ENCODE measurements around the gene HOXB8.
A peak's percentile ranks its signal among the peaks of the same experiment; 100 is the strongest.

Gene HOXB8

GRCh38 chr17:48624544-48625494 is 9.7 kb upstream of the HOXB8 start:
- no peak for DNase-seq (ENCODE audit: low read depth in 3 of 3)

- no peak for DNase-seq (ENCODE audit: low read depth in 3 of 3)
These were observed 9.0 kb upstream of the HOXB8 start for GRCh38 chr17:48624118-48624517.

- DNase-seq (ENCODE audit: low read depth in 3 of 3) = no peak
These were observed 8.5 kb upstream of the HOXB8 start for GRCh38 chr17:48623583-48623982.

GRCh38 chr17:48622857-48623256 is 7.8 kb upstream of the HOXB8 start:
- no peak for DNase-seq (ENCODE audit: low read depth in 3 of 3)

GRCh38 chr17:48621410-48622392 is 6.6 kb upstream of the HOXB8 start:
- no peak for DNase-seq (ENCODE audit: low read depth in 3 of 3)

- no peak for DNase-seq (ENCODE audit: low read depth in 3 of 3)
These were observed 5.5 kb upstream of the HOXB8 start for GRCh38 chr17:48620461-48621139.

GRCh38 chr17:48619826-48620449 is 4.8 kb upstream of the HOXB8 start:
- no peak for DNase-seq (ENCODE audit: low read depth in 3 of 3)

- DNase-seq (ENCODE audit: low read depth in 3 of 3) = peak; percentile 67 to 80 (median 73)
These were observed 3.3 kb upstream of the HOXB8 start for GRCh38 chr17:48618256-48618896.

GRCh38 chr17:48617471-48618255 is 2.6 kb upstream of the HOXB8 start:
- DNase-seq (ENCODE audit: low read depth in 3 of 3) = no peak

GRCh38 chr17:48616717-48617470 is 1.8 kb upstream of the HOXB8 start:
- no peak for DNase-seq (ENCODE audit: low read depth in 3 of 3)

GRCh38 chr17:48615963-48616716 is 1.0 kb upstream of the HOXB8 start:
- no peak for DNase-seq (ENCODE audit: low read depth in 3 of 3)

- no peak for DNase-seq (ENCODE audit: low read depth in 3 of 3)
These were observed 1.0 kb downstream of the HOXB8 start for GRCh38 chr17:48613862-48614694.

- DNase-seq (ENCODE audit: low read depth in 3 of 3) = peak in 1 of 3 experiments; percentile 44
These were observed 2.0 kb downstream of the HOXB8 start for GRCh38 chr17:48612854-48613691.

GRCh38 chr17:48612456-48612853 is 2.6 kb downstream of the HOXB8 start:
- no peak for DNase-seq (ENCODE audit: low read depth in 3 of 3)

- no peak for DNase-seq (ENCODE audit: low read depth in 3 of 3)
These were observed 3.2 kb downstream of the HOXB8 start for GRCh38 chr17:48611681-48612455.

GRCh38 chr17:48611213-48611612 is 3.9 kb downstream of the HOXB8 start:
- no peak for DNase-seq (ENCODE audit: low read depth in 3 of 3)

Data from stimulated activated CD4-positive, alpha-beta T cell treated with anti-CD3 and anti-CD28 coated beads, TNF-alpha, amount 100 ng/mL, for 24 hours (primary cell).